ENCODE measurements around the gene OR4K14. TPM values are rescaled to one million over a fixed set of nuclear protein-coding genes. Genes with fewer than 3 reads are reported as not detected.
"Not testable (repeated sequence)": the region's sequence is repeated elsewhere in the genome, so short reads cannot be mapped to it uniquely, and the experiment has no call there.

The OR4K14 gene
- not detected in 2 replicates for polyA plus RNA-seq (2014; cell fraction: cytosol; rRNA removed)
- polyA plus RNA-seq (2014; cell fraction: nucleus; rRNA removed), result not detected in 2 replicates

DNA sequence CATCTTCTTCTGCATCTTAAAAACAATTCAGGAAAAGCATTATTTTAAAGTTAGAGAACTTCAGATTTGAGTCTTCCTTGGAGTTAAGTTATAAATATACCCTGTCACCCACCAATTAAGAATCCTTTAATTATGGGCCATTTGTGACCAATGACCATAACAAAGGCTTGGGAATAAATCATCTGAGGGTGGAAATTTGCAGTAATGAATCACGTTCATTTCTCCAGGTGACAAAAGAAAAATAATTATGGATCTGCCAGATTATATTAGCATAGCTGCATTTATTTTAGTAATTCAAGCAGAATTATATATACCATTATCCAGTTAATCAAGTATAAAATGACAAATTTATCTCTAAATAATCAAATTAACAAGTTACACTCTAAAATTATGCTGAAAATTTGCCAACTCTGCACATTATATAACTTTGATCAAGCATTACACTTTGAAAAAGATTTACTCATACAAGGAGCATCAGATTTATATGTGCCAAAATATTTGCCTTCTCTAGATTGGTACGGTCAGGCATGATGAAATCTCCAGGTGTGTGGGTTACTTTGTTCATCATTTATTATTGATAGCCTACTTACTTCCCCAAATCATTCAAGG, at the start of gene OR4K14:
TSS of gene OR4K14 (minus strand) at position 51 of the 609 bp plus-strand sequence. CDS start 4,114 bp downstream, outside the sequence.
- no peak for DNase-seq (ENCODE audit: low spot score)

GRCh38 chr14:20059745-20060144, 40.6 kb upstream of the OR4K14 start, which contains the start of gene OR4L1:
OR4L1 (plus strand) TSS chr14:20060045; CDS start chr14:20060045, 0 bp downstream.
- no peak for DNase-seq (ENCODE audit: low spot score)

DNA sequence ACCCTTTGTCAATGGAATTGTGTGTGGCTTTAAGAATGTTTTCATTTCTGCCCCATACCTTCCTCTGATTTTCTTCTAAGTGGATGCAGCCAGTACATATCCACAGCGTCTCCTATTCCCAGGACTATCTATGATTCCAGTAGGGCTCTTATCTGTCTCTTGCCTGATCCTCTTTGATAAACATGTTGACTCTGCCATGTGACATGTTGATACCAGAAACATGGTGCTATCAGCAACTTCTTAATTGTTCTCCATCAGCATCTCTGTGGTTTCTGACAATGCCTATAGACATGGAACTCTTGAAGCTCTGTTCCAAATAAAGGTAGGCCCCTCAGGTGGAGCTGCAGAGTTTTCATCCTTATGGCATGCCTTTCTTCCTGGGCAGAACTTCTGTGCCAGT, 29.1 kb upstream of the OR4K14 start:
- DNase-seq (ENCODE audit: low spot score), result no peak

- DNase-seq (ENCODE audit: low spot score), result no peak
Measured at GRCh38 chr14:20044243-20044642, 25.1 kb upstream of the OR4K14 start.

DNA sequence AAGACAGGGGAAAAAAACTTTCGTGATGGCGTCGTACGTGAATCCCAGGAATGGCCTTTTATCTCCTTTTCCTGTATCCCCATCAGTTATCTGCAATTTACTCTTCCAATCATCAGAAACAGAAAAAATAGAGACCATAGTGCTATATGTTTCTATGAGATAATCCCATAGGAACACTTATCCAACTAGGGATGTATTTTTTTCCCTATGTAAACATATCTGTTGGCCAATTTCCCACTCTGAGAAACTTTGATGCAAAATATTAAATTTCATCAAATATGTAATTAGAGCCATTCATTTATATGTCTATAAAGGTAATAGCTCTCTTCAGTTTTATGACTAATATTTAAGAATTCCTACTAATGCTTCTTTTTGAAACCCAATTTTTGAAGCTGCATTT, 16.8 kb upstream of the OR4K14 start, which contains the start of gene OR4K13:
TSS of gene OR4K13 (minus strand) at position 101 of the 400 bp plus-strand sequence. CDS start 1,280 bp downstream, outside the sequence.
- no peak for DNase-seq (ENCODE audit: low spot score)

DNA sequence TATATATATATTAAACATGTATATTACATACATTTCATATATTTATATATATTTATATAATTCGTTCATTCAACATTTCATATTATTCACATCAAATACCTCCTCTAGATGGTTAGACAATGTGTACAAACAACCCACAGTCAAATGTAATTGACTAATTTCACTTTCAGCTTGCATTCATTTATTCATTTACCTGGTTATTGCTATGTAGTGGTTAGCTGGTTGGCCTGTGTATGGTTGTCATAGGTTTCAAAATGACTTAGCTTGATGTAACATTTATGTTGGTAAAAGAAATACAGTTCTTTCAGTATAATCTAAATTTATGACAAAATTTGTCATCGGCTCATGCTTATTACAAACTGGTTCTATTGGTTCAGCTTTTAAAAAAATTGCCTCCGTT, 16.3 kb upstream of the OR4K14 start:
- no peak for DNase-seq (ENCODE audit: low spot score)

DNA sequence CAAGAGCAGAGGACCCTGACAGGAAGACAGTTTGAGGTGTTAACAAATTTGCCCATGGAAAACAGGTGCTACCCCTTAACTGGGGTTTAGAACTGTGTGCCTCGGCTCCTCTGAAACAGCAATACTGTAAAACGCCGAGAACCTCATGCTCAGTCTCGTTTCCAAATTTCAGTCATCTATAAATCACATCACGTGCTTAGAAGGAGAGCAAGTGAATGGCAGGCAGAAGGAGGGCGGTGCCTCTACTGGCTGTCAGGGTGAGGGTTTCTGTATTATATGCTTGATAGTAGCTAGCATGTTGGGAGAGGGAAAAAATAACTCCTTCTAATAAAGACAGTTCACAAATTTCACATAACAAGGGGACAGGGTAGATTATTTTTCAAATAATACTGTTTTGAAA, 12.0 kb upstream of the OR4K14 start:
- no peak for DNase-seq (ENCODE audit: low spot score)

DNA sequence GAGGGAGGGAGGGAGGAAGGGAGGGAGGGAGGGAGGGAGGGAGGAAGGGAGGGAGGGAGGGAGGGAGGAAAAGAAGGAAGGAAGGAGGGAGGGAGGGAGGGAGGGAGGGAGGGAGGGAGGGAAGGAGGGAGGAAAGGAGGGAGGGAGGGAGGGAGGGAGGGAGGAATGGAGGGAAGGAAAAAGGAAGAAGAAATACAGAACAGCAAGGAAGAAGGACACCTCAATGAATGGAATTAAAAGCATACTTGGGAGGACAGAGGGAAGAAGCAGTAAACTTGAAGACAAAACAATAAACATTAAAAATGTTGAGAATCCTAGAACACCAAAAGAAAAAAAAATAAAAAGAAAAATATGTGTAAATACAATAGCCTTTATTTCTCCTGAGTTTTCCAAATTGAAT, 11.0 kb downstream of the OR4K14 start:
- no peak for DNase-seq (ENCODE audit: low spot score)

GRCh38 chr14:20002319-20002718, 16.8 kb downstream of the OR4K14 start:
- DNase-seq (ENCODE audit: low spot score), result no peak

DNA sequence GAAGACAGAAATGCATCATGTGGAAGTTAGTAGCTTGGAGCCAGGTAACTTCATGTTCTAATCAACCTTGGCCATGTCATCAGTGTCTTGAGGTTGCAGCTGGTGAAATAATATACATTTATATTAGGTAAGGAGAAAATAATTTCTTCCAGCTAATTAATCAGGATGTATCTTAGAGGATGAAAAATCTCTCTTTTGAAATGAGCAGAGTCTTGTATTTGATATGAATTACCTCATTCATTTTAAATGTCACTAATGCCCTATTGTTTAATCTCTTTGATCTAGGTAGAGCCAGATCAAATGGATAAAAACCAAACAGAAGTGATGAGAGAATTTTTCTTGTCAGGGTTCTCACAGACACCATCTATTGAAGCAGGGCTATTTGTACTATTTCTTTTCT, 17.2 kb downstream of the OR4K14 start, which contains the start of gene OR4Q2:
TSS of gene OR4Q2 (plus strand) at position 301 of the 400 bp plus-strand sequence.
- DNase-seq (ENCODE audit: low spot score), result no peak

GRCh38 chr14:19993438-19993837, 25.7 kb downstream of the OR4K14 start:
- DNase-seq (ENCODE audit: low spot score), result no peak

DNA sequence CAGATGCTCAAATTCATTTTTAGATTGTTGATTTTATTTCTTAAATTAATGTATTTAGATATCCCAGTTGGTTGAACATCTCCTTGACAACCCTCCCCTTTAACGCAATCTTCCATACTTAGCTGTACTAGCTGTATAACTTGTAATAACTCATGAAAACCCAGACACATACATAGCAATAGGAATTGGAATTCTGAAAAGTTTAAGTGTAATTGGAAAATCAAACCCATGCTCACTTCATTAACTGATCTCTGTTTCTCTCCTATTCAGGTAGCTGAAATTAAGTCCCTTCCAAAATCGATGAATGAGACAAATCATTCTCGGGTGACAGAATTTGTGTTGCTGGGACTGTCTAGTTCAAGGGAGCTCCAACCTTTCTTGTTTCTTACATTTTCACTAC, 43.8 kb downstream of the OR4K14 start, which contains the start of gene OR4K15:
TSS of gene OR4K15 (plus strand) at position 301 of the 400 bp plus-strand sequence. CDS start at position 301, 0 bp downstream.
- DNase-seq (ENCODE audit: low spot score), result no peak

DNA sequence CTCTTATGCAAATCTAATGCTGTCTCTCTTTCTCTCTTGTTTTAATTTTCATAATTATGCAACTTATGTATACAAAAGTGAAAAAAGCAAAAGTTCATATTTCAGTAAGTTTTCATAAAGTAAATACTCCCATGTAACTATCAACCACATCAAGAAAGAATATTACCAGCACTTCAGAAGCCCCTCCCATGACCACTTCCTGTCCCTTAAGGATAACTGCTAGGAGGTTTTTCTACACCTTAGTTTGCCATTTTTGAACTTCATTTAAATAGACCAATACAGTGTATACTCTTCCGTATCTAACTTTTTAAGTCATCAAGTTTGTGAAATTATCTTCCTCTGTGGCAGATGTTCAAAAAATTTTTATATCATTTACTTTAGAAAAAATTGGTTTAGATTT, 44.3 kb downstream of the OR4K14 start:
- no peak for DNase-seq (ENCODE audit: low spot score)

- DNase-seq (ENCODE audit: low spot score), result not testable (repeated sequence)
Measured at GRCh38 chr14:19969735-19970134, 49.4 kb downstream of the OR4K14 start.

Data from SK-N-DZ (cell line).